ENCODE measurements around the gene PRKG1.

Gene PRKG1

GRCh38 chr10:51663086-51663485 is 588.8 kb downstream of the PRKG1 start:
- Histone ChIP-seq H3K79me2 (ENCODE audit: insufficient read depth, low read length) (no peaks in the 10 kb centered on the region), H3K4me3 (ENCODE audit: low read depth in 1 of 2, low read length in 2 of 2) (no peak overlapping the region), H3K27ac (ENCODE audit: low read length) (no peak overlapping the region), H3K4me2 (ENCODE audit: insufficient read depth, low read length) (no peak overlapping the region), H2AFZ (ENCODE audit: low read depth, low read length) (no peak overlapping the region), H3K9ac (ENCODE audit: low read depth, low read length) (no peak overlapping the region), H4K20me1 (ENCODE audit: insufficient read depth, low read length) (no peaks in the 10 kb centered on the region), H3K27me3 (ENCODE audit: insufficient read depth, low read length, poor library complexity) (no peaks in the 10 kb centered on the region), H3K4me1 (ENCODE audit: insufficient read depth, low read length) (no peaks in the 10 kb centered on the region), H3K36me3 (ENCODE audit: insufficient read depth, low read length) (no peaks in the 10 kb centered on the region), H3K9me3 (ENCODE audit: insufficient read depth, low read length, severe bottlenecking) (no peaks in the 10 kb centered on the region)
- ATAC-seq (ENCODE audit: insufficient read depth, low read depth) (no peak), DNase-seq (no peak)
- TF ChIP-seq, protein P1, sequence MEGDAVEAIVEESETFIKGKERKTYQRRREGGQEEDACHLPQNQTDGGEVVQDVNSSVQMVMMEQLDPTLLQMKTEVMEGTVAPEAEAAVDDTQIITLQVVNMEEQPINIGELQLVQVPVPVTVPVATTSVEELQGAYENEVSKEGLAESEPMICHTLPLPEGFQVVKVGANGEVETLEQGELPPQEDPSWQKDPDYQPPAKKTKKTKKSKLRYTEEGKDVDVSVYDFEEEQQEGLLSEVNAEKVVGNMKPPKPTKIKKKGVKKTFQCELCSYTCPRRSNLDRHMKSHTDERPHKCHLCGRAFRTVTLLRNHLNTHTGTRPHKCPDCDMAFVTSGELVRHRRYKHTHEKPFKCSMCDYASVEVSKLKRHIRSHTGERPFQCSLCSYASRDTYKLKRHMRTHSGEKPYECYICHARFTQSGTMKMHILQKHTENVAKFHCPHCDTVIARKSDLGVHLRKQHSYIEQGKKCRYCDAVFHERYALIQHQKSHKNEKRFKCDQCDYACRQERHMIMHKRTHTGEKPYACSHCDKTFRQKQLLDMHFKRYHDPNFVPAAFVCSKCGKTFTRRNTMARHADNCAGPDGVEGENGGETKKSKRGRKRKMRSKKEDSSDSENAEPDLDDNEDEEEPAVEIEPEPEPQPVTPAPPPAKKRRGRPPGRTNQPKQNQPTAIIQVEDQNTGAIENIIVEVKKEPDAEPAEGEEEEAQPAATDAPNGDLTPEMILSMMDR (IDR thresholded peaks at IDR 0.05; ENCODE audit: borderline replicate concordance, extremely low read depth, low read length, poor library complexity, severe bottlenecking) = no peak
- TF ChIP-seq EZH2 (IDR thresholded peaks at IDR 0.05; ENCODE audit: borderline replicate concordance, low read depth, low read length, severe bottlenecking) = no peak

- Histone ChIP-seq H3K4me2 (ENCODE audit: insufficient read depth, low read length) (no peak overlapping the region), H3K9ac (ENCODE audit: low read depth, low read length) (no peak overlapping the region), H3K27me3 (ENCODE audit: insufficient read depth, low read length, poor library complexity) (no peaks in the 10 kb centered on the region), H3K79me2 (ENCODE audit: insufficient read depth, low read length) (no peaks in the 10 kb centered on the region), H3K4me3 (ENCODE audit: low read depth in 1 of 2, low read length in 2 of 2) (no peak overlapping the region), H3K9me3 (ENCODE audit: insufficient read depth, low read length, severe bottlenecking) (no peaks in the 10 kb centered on the region), H4K20me1 (ENCODE audit: insufficient read depth, low read length) (no peaks in the 10 kb centered on the region), H3K27ac (ENCODE audit: low read length) (no peak overlapping the region), H3K4me1 (ENCODE audit: insufficient read depth, low read length) (no peaks in the 10 kb centered on the region), H3K36me3 (ENCODE audit: insufficient read depth, low read length) (no peaks in the 10 kb centered on the region), H2AFZ (ENCODE audit: low read depth, low read length) (no peak overlapping the region)
- DNase-seq (no peak), ATAC-seq (ENCODE audit: insufficient read depth, low read depth) (no peak)
- TF ChIP-seq, protein P1 (IDR thresholded peaks at IDR 0.05; ENCODE audit: borderline replicate concordance, extremely low read depth, low read length, poor library complexity, severe bottlenecking) = no peak
- no peak for TF ChIP-seq EZH2 (IDR thresholded peaks at IDR 0.05; ENCODE audit: borderline replicate concordance, low read depth, low read length, severe bottlenecking)
Observed at GRCh38 chr10:51666456-51666855, 592.2 kb downstream of the PRKG1 start.

GRCh38 chr10:51667678-51668335 is 593.5 kb downstream of the PRKG1 start:
- Histone ChIP-seq H4K20me1 (ENCODE audit: insufficient read depth, low read length) (no peaks in the 10 kb centered on the region), H3K4me2 (ENCODE audit: insufficient read depth, low read length) (no peak overlapping the region)
- no peak for ATAC-seq (ENCODE audit: insufficient read depth, low read depth)

More at GRCh38 chr10:51667678-51668335, 593.5 kb downstream of the PRKG1 start:
- no peaks in the 10 kb centered on the region for H3K79me2 ChIP-seq (ENCODE audit: insufficient read depth, low read length)
- H3K4me3 ChIP-seq (ENCODE audit: low read depth in 1 of 2, low read length in 2 of 2) = no peak overlapping the region
- H3K9ac ChIP-seq (ENCODE audit: low read depth, low read length) = no peak overlapping the region
- TF ChIP-seq, protein P1 (IDR thresholded peaks at IDR 0.05; ENCODE audit: borderline replicate concordance, extremely low read depth, low read length, poor library complexity, severe bottlenecking) = no peak
- no peak for TF ChIP-seq EZH2 (IDR thresholded peaks at IDR 0.05; ENCODE audit: borderline replicate concordance, low read depth, low read length, severe bottlenecking)
- H3K27ac ChIP-seq (ENCODE audit: low read length) = no peak overlapping the region
- no peaks in the 10 kb centered on the region for H3K9me3 ChIP-seq (ENCODE audit: insufficient read depth, low read length, severe bottlenecking)
- DNase-seq = no peak
- no peaks in the 10 kb centered on the region for H3K4me1 ChIP-seq (ENCODE audit: insufficient read depth, low read length)
- no peaks in the 10 kb centered on the region for H3K27me3 ChIP-seq (ENCODE audit: insufficient read depth, low read length, poor library complexity)
- H3K36me3 ChIP-seq (ENCODE audit: insufficient read depth, low read length) = no peaks in the 10 kb centered on the region
- no peak overlapping the region for H2AFZ ChIP-seq (ENCODE audit: low read depth, low read length)
